Astrocyte of the cerebellum (primary cell): Measurements from ENCODE around the gene PAGR1.
"Not testable (repeated sequence)": the region's sequence is repeated elsewhere in the genome, so short reads cannot be mapped to it uniquely, and the experiment has no call there.

Experiments
- DNase-seq: peaks from one replicate; pipeline ENCODE4 v3.0.0-alpha.2; 2011; ENCODE audit warnings: low read depth
- H3K4me3 ChIP-seq: 2 replicates; pipeline ENCODE4 v1.5.1; 2011; ENCODE audit warnings: mild to moderate bottlenecking, low read depth, low read length, moderate library complexity
- CTCF ChIP-seq: IDR thresholded peaks from 2 replicates; pipeline ENCODE4 v1.5.1; 2012; ENCODE audit warnings: low read length, low read depth, moderate library complexity, mild to moderate bottlenecking; ENCODE audit errors: missing control alignments
- in situ Hi-C: cut with HindIII; loops from 2 replicates; pipeline ENCODE4 v1.10.0; 2017; ENCODE audit warnings: low sequenced_read_pairs

Gene PAGR1

GRCh38 chr16:29821643-29822115 lies 5.7 kb downstream of the PAGR1 start:
- TF ChIP-seq CTCF = no peak
- peak overlapping the region; percentile 76 for H3K4me3 ChIP-seq
- in situ Hi-C loops = no loop called here
- DNase-seq = peak; percentile 78

GRCh38 chr16:29824589-29825144 lies 8.7 kb downstream of the PAGR1 start:
- no peak for TF ChIP-seq CTCF
- in situ Hi-C loops = no loop called here
- DNase-seq = peak; percentile 45
- H3K4me3 ChIP-seq = peak overlapping the region; percentile 18

- in situ Hi-C loops = no loop called here
- DNase-seq = peak; percentile 61
- TF ChIP-seq CTCF = no peak
- H3K4me3 ChIP-seq = peak overlapping the region; percentile 18
These were observed 9.4 kb downstream of the PAGR1 start for GRCh38 chr16:29825145-29826044.

- no peak for TF ChIP-seq CTCF
- in situ Hi-C loops = no loop called here
- DNase-seq = no peak
- H3K4me3 ChIP-seq = no peak overlapping the region
These were observed 10.4 kb downstream of the PAGR1 start for GRCh38 chr16:29826342-29826695.

- DNase-seq = no peak
- no peak for TF ChIP-seq CTCF
- in situ Hi-C loops = no loop called here
- H3K4me3 ChIP-seq = no peak overlapping the region
These were observed 14.8 kb downstream of the PAGR1 start for GRCh38 chr16:29830774-29831173.

GRCh38 chr16:29831490-29831889 lies 15.5 kb downstream of the PAGR1 start:
- in situ Hi-C loops = no loop called here
- no peak overlapping the region for H3K4me3 ChIP-seq
- TF ChIP-seq CTCF = no peak
- DNase-seq = no peak

- in situ Hi-C loops = not testable (repeated sequence)
These were observed 17.3 kb downstream of the PAGR1 start for GRCh38 chr16:29833219-29833618.

More at GRCh38 chr16:29833219-29833618, 17.3 kb downstream of the PAGR1 start:
- H3K4me3 ChIP-seq, DNase-seq: not testable (repeated sequence)
